ENCODE measurements around the gene TFAP2A. TPM values are rescaled to one million over a fixed set of nuclear protein-coding genes. Genes with fewer than 3 reads are reported as not detected.
A peak's percentile ranks its signal among the peaks of the same experiment; 100 is the strongest.

TFAP2A gene
- total and polyA plus RNA-seq, 5 experiments from 2014 or later, result not detected

GRCh38 chr6:10400330-10400729 lies 14.5 kb downstream of the TFAP2A start:
- peaks cover 0 to 16% (median 12%) of the 10 kb centered on the region in 4 donors for H3K4me1 Mint-ChIP-seq
- H3K9me3 Mint-ChIP-seq, result peaks cover 9 to 56% (median 36%) of the 10 kb centered on the region in 9 donors
- POLR2A ChIA-PET, result no interaction called here
- no peak overlapping the region for H3K27ac Mint-ChIP-seq
- ATAC-seq (no peak), DNase-seq (no peak)
- H3K36me3 Mint-ChIP-seq, result peaks cover 4 to 37% (median 11%) of the 10 kb centered on the region in 3 donors
- H3K4me3 Mint-ChIP-seq, result no peak overlapping the region
- H3K27me3 Mint-ChIP-seq, result peaks cover 38 to 77% (median 59%) of the 10 kb centered on the region in 5 donors

- H3K4me1 Mint-ChIP-seq, result peaks cover 0 to 10% (median 9%) of the 10 kb centered on the region in 4 donors
- POLR2A ChIA-PET, result no interaction called here
Measured at GRCh38 chr6:10399451-10399850, 15.4 kb downstream of the TFAP2A start.

GRCh38 chr6:10398446-10399218 lies 16.2 kb downstream of the TFAP2A start:
- peaks cover 0 to 6% (median 5%) of the 10 kb centered on the region in 4 donors for H3K4me1 Mint-ChIP-seq
- no peak for DNase-seq
- peaks cover 4 to 52% (median 11%) of the 10 kb centered on the region in 3 donors for H3K36me3 Mint-ChIP-seq
- peaks cover 48 to 90% (median 73%) of the 10 kb centered on the region in 5 donors for H3K27me3 Mint-ChIP-seq
- POLR2A ChIA-PET, result no interaction called here
- H3K27ac Mint-ChIP-seq, result peak overlapping the region in 1 of 10 donors; percentile 15
- ATAC-seq, result no peak
- peaks cover 9 to 64% (median 40%) of the 10 kb centered on the region in 9 donors for H3K9me3 Mint-ChIP-seq
- no peak overlapping the region for H3K4me3 Mint-ChIP-seq

More at GRCh38 chr6:10399451-10399850, 15.4 kb downstream of the TFAP2A start:
- Mint-ChIP-seq H3K9me3 (peaks cover 9 to 59% (median 38%) of the 10 kb centered on the region in 9 donors), H3K27me3 (peaks cover 45 to 83% (median 66%) of the 10 kb centered on the region in 5 donors), H3K27ac (no peak overlapping the region), H3K4me3 (no peak overlapping the region), H3K36me3 (peaks cover 4 to 44% (median 11%) of the 10 kb centered on the region in 3 donors)
- DNase-seq (no peak), ATAC-seq (no peak)

GRCh38 chr6:10397756-10398445 lies 17.0 kb downstream of the TFAP2A start:
- Mint-ChIP-seq H3K4me3 (peak overlapping the region in 1 of 10 donors; percentile 22), H3K9me3 (peaks cover 2 to 69% (median 38%) of the 10 kb centered on the region in 9 donors), H3K27ac (no peak overlapping the region), H3K27me3 (peaks cover 53 to 93% (median 80%) of the 10 kb centered on the region in 5 donors), H3K36me3 (peaks cover 2 to 56% (median 11%) of the 10 kb centered on the region in 3 donors), H3K4me1 (no peaks in the 10 kb centered on the region)
- POLR2A ChIA-PET, result no interaction called here
- no peak for ATAC-seq
- DNase-seq, result no peak

GRCh38 chr6:10396785-10397184 lies 18.1 kb downstream of the TFAP2A start:
- Mint-ChIP-seq H3K4me3 (no peak overlapping the region), H3K36me3 (peaks cover 4 to 64% (median 11%) of the 10 kb centered on the region in 3 donors), H3K27me3 (peaks cover 61 to 100% (median 85%) of the 10 kb centered on the region in 5 donors), H3K4me1 (no peaks in the 10 kb centered on the region), H3K27ac (no peak overlapping the region), H3K9me3 (peaks cover 0 to 77% (median 43%) of the 10 kb centered on the region in 9 donors)
- ATAC-seq, result no peak
- POLR2A ChIA-PET, result no interaction called here
- no peak for DNase-seq

- Mint-ChIP-seq H3K9me3 (peaks cover 0 to 78% (median 42%) of the 10 kb centered on the region in 9 donors), H3K4me3 (no peak overlapping the region), H3K27me3 (peaks cover 63 to 100% (median 86%) of the 10 kb centered on the region in 5 donors), H3K27ac (no peak overlapping the region), H3K4me1 (no peaks in the 10 kb centered on the region), H3K36me3 (peaks cover 6 to 68% (median 14%) of the 10 kb centered on the region in 3 donors)
- POLR2A ChIA-PET, result no interaction called here
- ATAC-seq, result no peak
- DNase-seq, result no peak
Measured at GRCh38 chr6:10395704-10396546, 18.9 kb downstream of the TFAP2A start.

GRCh38 chr6:10395171-10395703 lies 19.6 kb downstream of the TFAP2A start:
- no peak for ATAC-seq
- POLR2A ChIA-PET, result no interaction called here
- Mint-ChIP-seq H3K9me3 (peaks cover 0 to 79% (median 43%) of the 10 kb centered on the region in 9 donors), H3K27ac (no peak overlapping the region), H3K27me3 (peaks cover 63 to 100% (median 84%) of the 10 kb centered on the region in 5 donors), H3K36me3 (peaks cover 8 to 63% (median 12%) of the 10 kb centered on the region in 3 donors), H3K4me1 (peaks cover 0 to 2% (median 0%) of the 10 kb centered on the region in 4 donors), H3K4me3 (no peak overlapping the region)
- DNase-seq, result no peak

GRCh38 chr6:10393544-10394225 lies 21.2 kb downstream of the TFAP2A start:
- peaks cover 62 to 100% (median 83%) of the 10 kb centered on the region in 5 donors for H3K27me3 Mint-ChIP-seq
- POLR2A ChIA-PET, result no interaction called here

GRCh38 chr6:10391799-10392198 lies 23.1 kb downstream of the TFAP2A start:
- POLR2A ChIA-PET, result no interaction called here
- ATAC-seq (no peak), DNase-seq (no peak)
- Mint-ChIP-seq H3K27ac (no peak overlapping the region), H3K4me1 (peaks cover 3 to 6% (median 5%) of the 10 kb centered on the region in 4 donors), H3K4me3 (no peak overlapping the region), H3K27me3 (peaks cover 68 to 100% (median 84%) of the 10 kb centered on the region in 5 donors), H3K36me3 (peaks cover 13 to 62% (median 16%) of the 10 kb centered on the region in 3 donors), H3K9me3 (peaks cover 0 to 94% (median 35%) of the 10 kb centered on the region in 9 donors)

More at GRCh38 chr6:10393544-10394225, 21.2 kb downstream of the TFAP2A start:
- DNase-seq (no peak), ATAC-seq (no peak)
- Mint-ChIP-seq H3K36me3 (peaks cover 13 to 62% (median 15%) of the 10 kb centered on the region in 3 donors), H3K9me3 (peaks cover 0 to 82% (median 39%) of the 10 kb centered on the region in 9 donors), H3K4me3 (no peak overlapping the region), H3K4me1 (peaks cover 3 to 6% (median 5%) of the 10 kb centered on the region in 4 donors), H3K27ac (no peak overlapping the region)

- Mint-ChIP-seq H3K27ac (no peak overlapping the region), H3K4me1 (peaks cover 3 to 6% (median 5%) of the 10 kb centered on the region in 4 donors), H3K36me3 (peaks cover 13 to 66% (median 17%) of the 10 kb centered on the region in 3 donors), H3K27me3 (peaks cover 71 to 100% (median 87%) of the 10 kb centered on the region in 5 donors), H3K9me3 (peaks cover 0 to 95% (median 35%) of the 10 kb centered on the region in 9 donors), H3K4me3 (no peak overlapping the region)
- no peak for ATAC-seq
- POLR2A ChIA-PET, result no interaction called here
- no peak for DNase-seq
Measured at GRCh38 chr6:10391299-10391630, 23.6 kb downstream of the TFAP2A start.

- H3K27ac Mint-ChIP-seq, result peak overlapping the region in 1 of 10 donors; percentile 48
- H3K4me1 Mint-ChIP-seq, result peaks cover 3 to 6% (median 5%) of the 10 kb centered on the region in 4 donors
Measured at GRCh38 chr6:10390495-10391298, 24.2 kb downstream of the TFAP2A start.

More at GRCh38 chr6:10390495-10391298, 24.2 kb downstream of the TFAP2A start:
- H3K36me3 Mint-ChIP-seq, result peaks cover 16 to 61% (median 17%) of the 10 kb centered on the region in 3 donors
- ATAC-seq, result no peak
- peaks cover 71 to 100% (median 87%) of the 10 kb centered on the region in 5 donors for H3K27me3 Mint-ChIP-seq
- peaks cover 0 to 95% (median 29%) of the 10 kb centered on the region in 9 donors for H3K9me3 Mint-ChIP-seq
- DNase-seq, result no peak
- H3K4me3 Mint-ChIP-seq, result peak overlapping the region in 1 of 10 donors; percentile 39
- POLR2A ChIA-PET, result no interaction called here
